H9 (cell line): ENCODE results near the gene KRTAP16-1. TPM values are rescaled to one million over a fixed set of nuclear protein-coding genes. Genes with fewer than 3 reads are reported as not detected.

Experiments used
- DNase-seq: peaks from one replicate; pipeline ENCODE4 v3.0.0-alpha.2; 2017
- H2AFZ ChIP-seq: one replicate; pipeline ENCODE4 v1.6.1; 2013; ENCODE audit warnings: mild to moderate bottlenecking, low read length, control low read depth, moderate library complexity
- H2AK5ac ChIP-seq: 2 replicates; pipeline ENCODE4 v1.6.1; 2013; ENCODE audit warnings: low read length, control low read depth, mixed read lengths; ENCODE audit not compliant: insufficient read length
- H2BK120ac ChIP-seq: one replicate; pipeline ENCODE4 v1.6.1; 2013; ENCODE audit warnings: low read depth, mild to moderate bottlenecking, low read length, control low read depth, inconsistent platforms; ENCODE audit not compliant: poor library complexity, severe bottlenecking
- H2BK12ac ChIP-seq: 2 replicates; pipeline ENCODE4 v1.6.1; 2013; ENCODE audit warnings: low read length, control low read depth, mixed read lengths, low read depth; ENCODE audit not compliant: insufficient read length
- H2BK15ac ChIP-seq: 2 replicates; pipeline ENCODE4 v1.6.1; 2013; ENCODE audit warnings: low read depth, low read length, control low read depth
- H2BK20ac ChIP-seq: one replicate; pipeline ENCODE4 v1.6.1; 2013; ENCODE audit warnings: low read depth, mild to moderate bottlenecking, low read length, control low read depth, inconsistent platforms; ENCODE audit not compliant: poor library complexity, severe bottlenecking
- H2BK5ac ChIP-seq: 2 replicates; pipeline ENCODE4 v1.6.1; 2013; ENCODE audit warnings: low read length, control low read depth, mixed read lengths; ENCODE audit not compliant: insufficient read length
- H3K14ac ChIP-seq: 2 replicates; pipeline ENCODE4 v1.6.1; 2013; ENCODE audit warnings: low read length, control low read depth; ENCODE audit not compliant: insufficient read depth
- H3K18ac ChIP-seq: 2 replicates; pipeline ENCODE4 v1.6.1; 2013; ENCODE audit warnings: low read depth, mild to moderate bottlenecking, mixed read lengths, low read length, control low read depth; ENCODE audit not compliant: insufficient read length
- H3K23ac ChIP-seq: 2 replicates; pipeline ENCODE4 v1.6.1; 2013; ENCODE audit warnings: low read length, control low read depth, mixed read lengths, low read depth; ENCODE audit not compliant: insufficient read length
- H3K23me2 ChIP-seq: 2 replicates; pipeline ENCODE4 v1.6.1; 2013; ENCODE audit warnings: low read depth, mild to moderate bottlenecking, mixed read lengths, low read length, control low read depth; ENCODE audit not compliant: insufficient read length, poor library complexity, severe bottlenecking
- H3K27ac ChIP-seq: 2 replicates; pipeline ENCODE4 v1.5.1; 2013; ENCODE audit warnings: low read length, control low read depth, mixed read lengths, low read depth; ENCODE audit not compliant: insufficient read length
- H3K27me3 ChIP-seq: 2 replicates; pipeline ENCODE4 v1.6.1; 2013; ENCODE audit warnings: low read length, control low read depth, inconsistent platforms; ENCODE audit not compliant: insufficient read depth
- H3K4ac ChIP-seq: 2 replicates; pipeline ENCODE4 v1.6.1; 2013; ENCODE audit warnings: low read depth, mild to moderate bottlenecking, control low read depth, inconsistent platforms, low read length, moderate library complexity
- H3K4me1 ChIP-seq: 2 replicates; pipeline ENCODE4 v1.6.1; 2013; ENCODE audit warnings: low read length, control low read depth, inconsistent platforms; ENCODE audit not compliant: insufficient read depth
- H3K4me2 ChIP-seq: 2 replicates; pipeline ENCODE4 v1.6.1; 2013; ENCODE audit warnings: low read length, control low read depth, mixed read lengths; ENCODE audit not compliant: insufficient read length, insufficient read depth
- H3K56ac ChIP-seq: 2 replicates; pipeline ENCODE4 v1.6.1; 2013; ENCODE audit warnings: low read depth, mild to moderate bottlenecking, mixed read lengths, low read length, control low read depth; ENCODE audit not compliant: insufficient read length
- H3K79me1 ChIP-seq: 2 replicates; pipeline ENCODE4 v1.6.1; 2013; ENCODE audit warnings: low read depth, mild to moderate bottlenecking, moderate library complexity, low read length, control low read depth, inconsistent platforms; ENCODE audit not compliant: insufficient read depth, poor library complexity, severe bottlenecking
- H3K79me2 ChIP-seq: 2 replicates; pipeline ENCODE4 v1.6.1; 2013; ENCODE audit warnings: low read length, control low read depth, inconsistent platforms; ENCODE audit not compliant: insufficient read depth
- H3K9ac ChIP-seq: 2 replicates; pipeline ENCODE4 v1.6.1; 2013; ENCODE audit warnings: low read length, control low read depth, mixed read lengths; ENCODE audit not compliant: insufficient read length; ENCODE audit errors: extremely low read depth
- H3K9me3 ChIP-seq: one replicate; pipeline ENCODE4 v1.6.1; 2013; ENCODE audit warnings: low read depth, low read length, inconsistent platforms; ENCODE audit not compliant: control insufficient read depth
- H3T11ph ChIP-seq: one replicate; pipeline ENCODE4 v1.6.1; 2013; ENCODE audit warnings: mild to moderate bottlenecking, low read length, control low read depth, inconsistent platforms
- H4K20me1 ChIP-seq: one replicate; pipeline ENCODE4 v1.6.1; 2013; ENCODE audit not compliant: control insufficient read depth, insufficient read length, insufficient read depth
- H4K5ac ChIP-seq: 2 replicates; pipeline ENCODE4 v1.6.1; 2013; ENCODE audit warnings: low read depth, mild to moderate bottlenecking, mixed read lengths, low read length, control low read depth; ENCODE audit not compliant: insufficient read length
- H4K8ac ChIP-seq: replicated peaks from 2 replicates; pipeline ENCODE4 v1.6.1; 2013; ENCODE audit warnings: low read length, control low read depth, mixed read lengths, low read depth; ENCODE audit not compliant: insufficient read length
- H4K91ac ChIP-seq: 2 replicates; pipeline ENCODE4 v1.6.1; 2013; ENCODE audit warnings: low read depth, mild to moderate bottlenecking, moderate library complexity, mixed read lengths, low read length, control low read depth; ENCODE audit not compliant: insufficient read length
- H3K27ac Mint-ChIP-seq, 3 experiments: 2 replicates in 2 of 3; 3 replicates in 1 of 3; pipeline ENCODE4 v1.8.0; 2020 to 2021; ENCODE audit warnings: mixed read lengths in 3 of 3, mild to moderate bottlenecking in 1 of 3, moderate library complexity in 1 of 3
- H3K27me3 Mint-ChIP-seq: 2 replicates; pipeline ENCODE4 v1.8.0; 2021; ENCODE audit warnings: low read depth, mild to moderate bottlenecking, moderate library complexity, mixed read lengths
- H3K36me3 Mint-ChIP-seq, 3 experiments: 2 replicates in 2 of 3; 3 replicates in 1 of 3; pipeline ENCODE4 v1.8.0; 2020 to 2021; ENCODE audit warnings: low read depth in 3 of 3, mixed read lengths in 3 of 3; ENCODE audit not compliant: insufficient read depth in 1 of 3
- H3K4me1 Mint-ChIP-seq, 2 experiments: 2 replicates each; pipeline ENCODE4 v1.8.0; 2020; ENCODE audit warnings: mixed read lengths in 2 of 2
- H3K4me3 Mint-ChIP-seq, 2 experiments: 2 replicates in 1 of 2; 3 replicates in 1 of 2; pipeline ENCODE4 v1.8.0; 2020 to 2021; ENCODE audit warnings: mild to moderate bottlenecking in 2 of 2, mixed read lengths in 2 of 2, moderate library complexity in 1 of 2
- H3K9me3 Mint-ChIP-seq, 2 experiments: 2 replicates in 1 of 2; 3 replicates in 1 of 2; pipeline ENCODE4 v1.8.0; 2020; ENCODE audit warnings: mild to moderate bottlenecking in 2 of 2, mixed read lengths in 2 of 2, moderate library complexity in 1 of 2
- CTCF ChIP-seq: fragments of 200-600 bp; sonication (generic); conservative IDR thresholded peaks from 3 replicates; pipeline ENCODE4 v1.8.0; 2021; ENCODE audit warnings: antibody characterized with exemption, mild to moderate bottlenecking
- WGBS: extraction: QIAGEN DNeasy Blood & Tissue Kit; methylation state at CpG from one replicate; pipeline ENCODE4 v1.1.7; 2013; ENCODE audit warnings: missing lambda C conversion rate, low lambda C conversion rate, mixed read lengths; ENCODE audit not compliant: insufficient read length; ENCODE audit errors: extremely low coverage; 5-methylcytosine and 5-hydroxymethylcytosine counted together
- total RNA-seq: library from RNA; stranded (reverse); gene quantifications from 2 replicates; pipeline ENCODE4 v1.2.1, GENCODE V29; 2021

KRTAP16-1 gene
- total RNA-seq, 1 experiment from 2014 or later = not detected

- Histone ChIP-seq H3K14ac (no peak overlapping the region), H3K9me3 (no peaks in the 10 kb centered on the region), H3T11ph (no peak overlapping the region), H3K56ac (no peak overlapping the region), H4K5ac (no peak overlapping the region), H3K79me1 (no peaks in the 10 kb centered on the region), H4K8ac (no peak overlapping the region), H4K91ac (no peak overlapping the region), H4K20me1 (no peaks in the 10 kb centered on the region), H3K4me1 (no peaks in the 10 kb centered on the region), H2AK5ac (no peak overlapping the region), H3K23me2 (no peaks in the 10 kb centered on the region), H3K27ac (no peak overlapping the region), H2AFZ (no peak overlapping the region), H2BK15ac (no peak overlapping the region), H3K4ac (no peak overlapping the region), H2BK5ac (no peak overlapping the region), H3K79me2 (no peaks in the 10 kb centered on the region), H3K4me2 (no peak overlapping the region), H3K9ac (no peak overlapping the region), H3K27me3 (no peaks in the 10 kb centered on the region), H2BK120ac (no peak overlapping the region), H2BK12ac (no peak overlapping the region), H3K18ac (no peak overlapping the region), H2BK20ac (no peak overlapping the region), H3K23ac (no peak overlapping the region)
- peak; percentile 46 for DNase-seq
- peaks cover 0 to 10% of the 10 kb centered on the region in 2 experiments; a peak in 1 of 4 replicates for H3K4me1 Mint-ChIP-seq
- H3K4me3 Mint-ChIP-seq = no peak overlapping the region
- no CpG with 5 or more reads among the region's 20 CpGs for WGBS
- no peak overlapping the region for H3K27ac Mint-ChIP-seq
- 0 out of 3 replicates have a peak, but pooled peaks have one; percentile 14 for TF ChIP-seq CTCF
- no peaks in the 10 kb centered on the region for H3K36me3 Mint-ChIP-seq
- H3K9me3 Mint-ChIP-seq = peaks cover 0 to 2% of the 10 kb centered on the region in 2 experiments; a peak in 2 of 5 replicates
- H3K27me3 Mint-ChIP-seq = no peaks in the 10 kb centered on the region
Measured at GRCh38 chr17:41298458-41299135, 10.5 kb downstream of the KRTAP16-1 start.
